Activated CD4-positive, CD25-positive, alpha-beta regulatory T cell treated with anti-CD3 and anti-CD28 coated beads, Interleukin-2, amount 50 U/mL, for 24 hours (primary cell): ENCODE data around the gene PRG3.

Source experiments
- ATAC-seq, 2 donors: fragments of 150-1000 bp; cut with Tn5 transposase; one replicate each; pipeline ENCODE4 v1.10.0; 2021; ENCODE audit warnings: mild to moderate bottlenecking in 1 of 2, moderate library complexity in 1 of 2

Gene PRG3

GRCh38 chr11:57335343-57336110 lies 45.4 kb downstream of the PRG3 start, which contains the start of gene SSRP1:
SSRP1 (minus strand) TSS chr11:57335892; CDS start chr11:57335121, 771 bp downstream.
- peak; percentile 99 to 100 for ATAC-seq

GRCh38 chr11:57335023-57335342 lies 46.0 kb downstream of the PRG3 start:
- no peak for ATAC-seq

GRCh38 chr11:57332694-57333440 lies 48.1 kb downstream of the PRG3 start:
- no peak for ATAC-seq

GRCh38 chr11:57331720-57332119 lies 49.2 kb downstream of the PRG3 start:
- ATAC-seq = no peak

GRCh38 chr11:57330029-57330428 lies 50.9 kb downstream of the PRG3 start:
- ATAC-seq = peak in 1 of 2 donors; percentile 28

GRCh38 chr11:57327721-57328120 lies 53.2 kb downstream of the PRG3 start:
- ATAC-seq = no peak
